Body of pancreas (tissue), 4 donors: ENCODE results near the gene LBH.

Experiments used
- CTCF ChIP-seq, 7 experiments: fragments of 450-650 bp in 4 of 7; fragments of 200-600 bp in 3 of 7; sonication (generic) in 3 of 7; IDR thresholded peaks; one replicate each; pipeline ENCODE4 v1.5.1; 2016 to 2019; ENCODE audit warnings: antibody characterized with exemption in 7 of 7
- POLR2A ChIP-seq, 3 donors: fragments of 450-650 bp; IDR thresholded peaks; one replicate each; pipeline ENCODE4 v1.6.1; 2016; ENCODE audit warnings: antibody characterized with exemption in 3 of 3, mild to moderate bottlenecking in 2 of 3

DNA sequence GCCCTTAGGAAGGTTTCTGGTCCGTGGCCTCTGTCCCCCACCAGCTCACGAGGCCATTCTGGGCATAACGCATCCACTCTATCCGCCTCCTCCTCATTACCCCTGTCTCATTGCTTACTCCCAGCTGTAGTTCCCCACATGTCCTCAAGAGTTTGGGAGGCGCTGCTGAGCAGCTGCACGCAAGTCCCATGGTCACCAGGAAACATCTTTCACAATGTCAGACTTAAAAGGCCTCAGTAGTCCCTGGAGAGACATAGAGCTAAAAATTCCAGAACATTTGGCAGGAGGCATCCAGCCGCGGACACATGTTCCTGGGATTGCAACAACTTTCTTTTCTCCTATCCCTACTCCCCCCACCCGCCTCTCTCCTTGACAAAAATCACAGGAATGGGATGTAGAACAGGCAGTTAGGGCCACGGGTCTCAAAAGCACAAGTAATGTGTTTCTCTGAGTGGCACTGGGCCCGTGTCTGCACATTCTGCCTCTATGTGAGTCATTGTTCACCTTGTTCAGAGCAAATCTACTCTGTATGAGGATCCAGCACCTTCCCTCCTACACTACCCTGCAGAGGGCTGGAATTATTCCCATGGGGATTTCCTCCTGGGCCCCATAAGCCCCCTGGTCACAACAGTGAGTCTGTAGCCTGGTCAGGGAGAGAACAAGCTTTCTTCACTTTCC lies 8.1 kb downstream of the LBH start:
- TF ChIP-seq CTCF (IDR thresholded peaks at IDR 0.05) (peak; percentile 71 to 93 (median 86)), POLR2A (IDR thresholded peaks at IDR 0.05) (no peak)
